Measurements from ENCODE around the gene RIOK2. TPM values are rescaled to one million over a fixed set of nuclear protein-coding genes. Genes with fewer than 3 reads are reported as not detected.
"Not testable (repeated sequence)": the region's sequence is repeated elsewhere in the genome, so short reads cannot be mapped to it uniquely, and the experiment has no call there.

The RIOK2 gene
- 29.6 and 42.9 TPM in 2 replicates for total RNA-seq (2014; rRNA removed; shearing (Covaris generic))

DNA sequence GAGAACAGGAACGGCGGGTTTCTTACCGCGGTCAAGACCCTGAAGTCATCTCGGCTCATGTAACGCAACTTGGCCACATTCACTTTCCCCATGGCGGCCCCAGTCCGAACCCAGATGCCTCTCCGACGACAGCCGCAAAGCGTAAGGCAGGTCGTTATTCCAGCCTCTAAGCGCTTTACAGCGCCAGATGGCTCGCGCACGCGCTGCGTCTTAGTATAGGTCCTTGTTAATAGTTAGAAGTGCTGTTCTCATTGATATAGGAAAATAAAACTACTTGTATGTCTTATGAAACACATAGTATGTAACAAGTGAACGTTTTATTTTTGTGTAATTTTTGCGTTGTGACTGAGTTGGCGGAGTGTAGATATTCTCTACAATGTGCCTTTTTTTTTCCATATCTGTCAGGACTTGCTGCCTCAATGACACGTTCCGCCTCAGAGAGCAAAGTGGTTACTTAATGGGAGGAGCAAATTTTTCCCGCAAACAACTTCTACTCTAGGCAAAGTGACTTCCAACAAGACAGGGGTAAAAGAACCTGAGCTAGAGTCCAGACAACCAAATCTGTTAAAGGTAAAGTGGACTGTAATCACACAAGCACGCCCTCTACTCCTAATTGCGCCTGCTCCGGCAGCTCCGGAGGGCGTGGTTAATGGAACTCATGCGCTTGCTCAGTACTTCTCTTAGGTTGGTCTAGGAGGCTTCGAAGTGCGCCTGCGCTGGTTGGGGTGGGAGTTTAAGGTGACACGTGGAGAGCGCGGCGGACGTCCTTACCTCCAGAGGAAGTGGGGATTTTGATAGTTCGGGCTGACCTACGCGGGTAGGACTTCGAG lies at the start of gene RIOK2:
TSS of gene RIOK2 (minus strand) at position 148 of the 830 bp plus-strand sequence. CDS start at position 92, 56 bp downstream.
- DNase-seq (ENCODE audit: low read depth): peak; percentile 96

DNA sequence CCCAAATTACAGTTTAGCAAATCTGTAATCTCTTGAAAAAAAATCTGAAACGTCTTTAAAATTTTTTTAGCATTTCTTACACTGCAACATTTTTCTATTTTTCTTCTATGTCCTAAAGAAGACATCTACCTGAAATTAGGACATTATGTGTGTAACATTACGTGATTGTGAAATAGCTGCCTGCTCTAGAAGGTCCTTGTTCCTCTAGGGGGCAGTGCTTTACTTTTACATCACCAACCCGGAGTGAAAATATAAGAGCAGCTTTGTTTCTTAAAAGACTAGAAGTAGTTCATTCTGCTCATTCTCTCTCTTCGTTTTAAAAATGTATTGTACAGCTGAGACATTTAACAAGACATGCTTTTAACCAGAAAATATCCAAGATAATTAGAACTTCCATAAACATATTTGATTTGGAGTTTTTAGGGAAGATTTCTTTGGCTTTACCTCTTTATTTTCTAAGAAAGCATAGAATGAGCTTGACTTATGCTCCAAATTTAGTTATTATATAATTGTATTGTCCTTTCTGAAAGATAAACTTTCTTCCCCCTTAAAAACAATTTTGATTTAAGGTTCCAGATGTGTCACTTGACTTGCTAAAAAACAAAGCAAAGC lies 48.1 kb upstream of the RIOK2 start:
- DNase-seq (ENCODE audit: low read depth): peak; percentile 60

DNA sequence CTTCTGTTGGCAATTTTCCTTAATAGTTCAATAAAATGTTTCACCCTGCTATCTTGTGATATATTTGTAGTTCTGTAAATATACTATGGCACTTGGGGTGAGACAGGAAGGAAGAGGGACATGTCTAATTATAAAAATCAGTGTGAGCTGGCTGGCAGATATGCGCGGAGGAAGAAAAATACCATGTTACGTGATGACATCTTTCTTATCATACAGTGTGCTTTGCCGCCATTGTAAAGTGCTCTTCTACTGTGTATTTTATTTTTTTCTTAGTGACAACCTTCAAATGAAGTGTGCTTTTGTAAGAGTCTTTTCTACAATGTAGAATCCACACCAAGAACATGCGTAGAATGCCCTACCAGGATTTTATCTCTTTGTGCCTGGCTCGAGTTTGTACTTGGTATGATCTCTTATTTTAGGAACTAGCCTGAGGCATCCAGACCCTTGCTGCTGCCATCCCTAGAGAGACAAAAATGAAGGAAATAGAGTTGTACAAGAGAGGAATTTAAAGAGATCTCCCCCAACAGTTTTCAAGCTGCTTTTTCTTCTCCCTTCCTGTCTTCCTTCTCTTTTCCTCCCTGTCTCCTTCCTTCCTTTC lies 46.7 kb upstream of the RIOK2 start:
- DNase-seq (ENCODE audit: low read depth): no peak

DNA sequence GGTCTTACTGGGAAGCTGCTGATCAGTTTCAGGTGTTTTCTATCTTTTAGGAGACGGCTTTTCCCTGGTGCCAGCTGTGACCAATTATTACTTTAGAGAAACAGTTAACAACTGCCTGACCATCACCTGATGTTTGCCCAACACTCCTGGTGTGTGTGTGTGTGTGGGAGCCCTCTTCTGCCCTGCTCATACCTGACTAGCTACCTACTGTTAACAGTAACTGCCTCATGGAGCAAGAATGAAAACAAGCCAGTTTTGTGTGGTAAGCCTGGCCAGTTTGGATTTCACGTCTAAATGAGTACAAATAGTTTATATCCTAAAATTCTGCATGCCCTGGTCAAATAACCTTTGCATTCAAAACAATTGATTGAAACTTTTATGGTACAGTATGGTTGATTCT lies 46.1 kb upstream of the RIOK2 start:
- no peak for DNase-seq (ENCODE audit: low read depth)

DNA sequence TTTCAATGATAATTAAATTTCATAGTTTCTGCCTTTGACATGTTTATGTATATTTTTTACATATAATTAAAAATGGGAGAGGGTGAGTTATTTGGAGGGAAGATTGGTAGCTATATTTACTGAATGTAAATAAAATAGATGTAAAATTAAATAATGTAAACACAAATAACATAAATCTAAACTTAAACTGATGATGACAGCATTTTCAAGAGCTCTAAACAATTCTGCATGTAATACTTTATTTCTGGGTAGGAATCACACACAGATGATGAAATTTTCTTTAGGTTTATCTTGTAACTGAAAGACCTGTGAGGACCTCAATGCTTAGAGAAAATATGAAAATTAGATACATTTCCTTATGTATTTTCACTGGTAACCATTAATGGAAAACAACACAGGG lies 42.2 kb upstream of the RIOK2 start:
- no peak for DNase-seq (ENCODE audit: low read depth)

DNA sequence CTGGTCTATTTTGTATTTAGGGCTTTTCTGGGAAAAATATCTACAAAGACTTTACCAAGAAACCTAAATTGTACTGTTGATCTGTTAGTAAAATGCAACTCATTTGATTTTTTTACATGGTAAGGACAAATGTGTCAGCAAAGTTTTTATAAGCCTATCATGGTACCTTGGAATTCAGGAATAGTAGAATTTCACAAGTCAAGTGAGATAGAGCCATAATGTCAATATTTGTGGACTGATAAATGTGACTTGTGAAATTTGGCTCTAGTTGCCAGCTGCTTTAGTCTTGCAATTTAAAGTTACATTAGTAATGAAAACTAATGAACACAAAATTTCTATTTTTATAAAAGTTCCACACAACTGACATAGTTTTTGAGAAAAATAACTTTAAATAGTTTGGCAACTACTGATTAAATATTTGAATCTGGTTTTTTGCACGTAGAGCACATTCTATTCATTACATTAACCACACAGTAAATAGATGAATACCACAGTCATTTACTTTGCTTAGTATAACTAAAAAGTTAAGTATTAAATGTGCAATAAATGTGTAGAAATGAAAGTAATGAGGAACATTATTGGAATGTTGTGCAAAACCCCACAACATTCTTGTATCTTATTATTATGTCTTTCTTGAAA lies 41.2 kb upstream of the RIOK2 start:
- no peak for DNase-seq (ENCODE audit: low read depth)

DNA sequence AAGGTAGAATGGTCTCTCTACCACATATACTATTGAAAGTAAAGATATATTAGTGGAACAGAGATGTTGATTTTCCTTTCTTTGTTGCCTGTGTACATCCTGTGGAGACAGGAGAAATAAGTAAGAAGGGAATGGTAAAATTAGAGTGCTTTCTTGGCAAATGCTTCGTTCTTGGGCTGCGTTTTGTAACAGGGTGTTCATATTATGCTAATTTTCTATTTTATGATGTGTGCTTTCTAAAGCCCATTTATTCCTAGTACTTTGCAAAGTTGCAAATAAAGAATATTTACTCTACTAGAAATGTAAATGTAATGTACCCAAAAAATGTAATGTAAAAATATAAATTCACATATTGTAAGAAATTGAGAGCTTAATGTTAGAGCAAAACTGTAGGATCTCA lies 40.5 kb upstream of the RIOK2 start:
- no peak for DNase-seq (ENCODE audit: low read depth)

DNA sequence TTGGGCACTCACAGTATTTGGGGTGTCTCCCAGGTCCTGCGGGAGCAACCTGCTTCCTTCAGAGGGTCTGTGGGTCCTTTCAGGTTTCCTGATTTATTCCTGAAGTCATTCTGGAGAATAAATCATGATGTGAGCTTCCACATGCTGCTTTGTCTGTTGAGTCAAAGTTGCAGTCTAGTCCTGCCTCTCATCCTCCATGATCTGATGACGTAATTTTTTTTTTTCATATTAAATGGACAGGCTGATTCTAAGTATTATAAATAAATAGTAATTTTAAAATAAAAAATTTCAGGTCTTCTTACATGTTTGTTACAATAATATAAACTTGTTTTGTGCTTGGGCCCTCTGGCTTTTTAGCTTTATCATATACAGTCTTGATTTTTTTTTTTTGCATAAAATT lies 26.3 kb upstream of the RIOK2 start:
- DNase-seq (ENCODE audit: low read depth): no peak

DNA sequence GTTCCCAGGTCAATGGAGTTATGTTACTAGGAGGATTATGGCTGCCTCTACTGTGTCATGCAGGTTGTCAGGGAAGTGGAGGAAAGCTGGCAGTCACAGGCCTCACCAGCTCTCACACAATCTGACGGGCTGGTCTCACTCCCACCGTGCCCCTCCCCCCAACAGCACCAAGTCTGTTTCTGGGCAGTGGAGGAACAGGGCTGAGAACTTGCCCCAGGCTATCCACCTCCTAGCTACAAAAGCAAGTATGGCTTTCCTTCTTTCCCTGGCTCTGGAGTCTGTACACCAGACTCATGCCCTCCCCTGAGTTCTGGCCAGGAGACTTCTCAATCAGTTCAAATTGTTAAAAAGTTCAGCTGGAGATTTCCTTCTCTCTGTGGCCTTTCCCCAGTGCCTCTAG lies 25.7 kb upstream of the RIOK2 start:
- no peak for DNase-seq (ENCODE audit: low read depth)

DNA sequence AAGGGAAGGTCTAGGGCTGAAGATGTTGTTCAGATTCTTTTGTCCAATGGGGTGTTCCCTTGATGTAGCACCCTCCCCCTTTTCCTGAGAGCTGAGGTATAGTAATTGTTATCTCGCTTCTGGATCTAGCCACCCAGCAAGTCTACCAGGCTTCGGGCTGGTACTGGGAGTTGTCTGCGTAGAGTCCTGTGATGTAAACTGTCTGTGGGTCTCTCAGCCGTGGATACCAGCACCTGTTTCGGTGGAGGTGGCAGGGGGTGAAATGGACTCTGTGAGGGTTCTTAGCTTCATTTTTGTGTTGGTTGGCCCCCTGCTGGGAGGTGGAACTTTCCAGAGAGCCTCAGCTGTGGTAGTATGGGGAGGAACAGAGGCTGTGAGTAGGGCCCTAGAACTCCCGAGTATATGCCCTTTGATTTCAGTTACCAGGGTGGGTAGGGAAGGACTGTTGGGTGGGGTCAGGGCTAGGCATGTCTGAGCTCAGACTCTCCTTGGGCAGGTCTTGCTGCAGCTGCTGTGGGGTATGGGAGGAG lies 25.2 kb upstream of the RIOK2 start:
- no peak for DNase-seq (ENCODE audit: low read depth)

DNA sequence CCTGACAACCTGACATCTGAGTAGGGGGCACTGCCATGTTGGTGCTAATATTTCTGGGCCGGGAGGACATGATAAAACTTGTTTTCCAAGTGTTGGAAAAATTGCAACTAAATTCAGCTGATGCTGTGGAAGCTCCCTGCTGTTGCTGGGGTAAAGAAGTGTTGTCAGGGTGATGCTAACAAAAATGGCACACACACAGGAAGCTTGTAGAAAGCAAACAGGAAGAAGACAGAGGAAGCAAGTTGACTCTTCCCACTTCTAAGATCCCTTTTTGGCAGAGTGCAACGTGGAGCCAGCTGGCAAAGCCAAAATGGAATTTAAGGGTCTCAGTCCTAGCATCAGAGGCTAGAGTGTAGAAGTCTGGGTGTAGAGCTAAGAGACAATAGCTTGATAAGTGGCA lies 11.3 kb upstream of the RIOK2 start:
- no peak for DNase-seq (ENCODE audit: low read depth)

DNA sequence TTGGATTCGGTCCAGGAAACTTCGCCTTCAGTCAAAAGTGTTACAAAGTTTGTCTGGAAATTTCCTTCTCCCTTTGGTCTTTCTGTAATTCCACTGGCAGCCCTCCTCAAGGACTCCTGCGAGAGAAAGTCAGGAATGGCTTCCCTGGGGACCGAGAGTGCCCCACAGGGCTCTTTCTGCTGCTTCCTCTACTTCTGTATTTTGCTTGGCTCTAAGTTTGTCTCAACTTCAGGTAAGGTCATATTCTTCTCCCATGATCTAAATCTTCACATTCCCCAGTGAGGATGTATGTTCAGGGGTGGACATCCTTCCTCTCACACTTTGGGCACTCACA lies 10.3 kb upstream of the RIOK2 start:
- no peak for DNase-seq (ENCODE audit: low read depth)

DNA sequence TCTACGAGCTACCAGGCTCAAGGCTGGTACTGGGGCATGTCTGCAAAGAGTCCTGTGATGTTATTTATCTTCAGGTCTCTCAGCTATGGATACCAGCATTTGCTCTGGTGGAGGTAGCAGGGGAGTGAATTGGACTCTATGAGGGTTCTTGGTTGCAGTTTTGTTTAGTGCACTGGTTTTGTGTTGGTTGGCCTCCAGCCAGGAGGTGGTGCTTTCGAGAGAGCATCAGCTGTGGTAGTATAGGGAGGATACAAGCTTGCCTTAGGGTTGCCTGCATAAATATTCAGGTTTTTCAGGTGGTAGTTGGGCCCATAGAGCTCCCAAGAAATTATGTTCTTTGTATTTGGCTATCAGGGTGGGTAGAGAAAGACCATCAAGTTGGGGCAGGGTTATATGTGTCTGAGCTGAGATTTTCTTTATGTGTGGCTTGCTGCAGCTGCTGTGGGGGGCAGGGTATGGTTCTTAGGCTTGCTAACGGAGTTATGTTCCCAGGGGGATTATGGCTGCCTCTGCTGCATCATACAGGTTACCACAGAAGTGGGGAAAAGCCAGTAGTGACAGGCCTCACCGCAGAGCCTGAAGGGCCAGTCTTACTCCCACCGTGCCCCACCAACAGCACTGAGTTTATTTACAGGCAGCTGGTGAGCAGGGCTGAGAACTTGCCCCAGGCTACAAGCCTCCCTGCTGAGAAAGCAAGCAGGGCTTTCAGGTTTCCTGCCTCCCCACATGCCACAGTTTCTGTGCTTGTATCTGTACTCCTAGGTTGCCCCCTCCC lies 9.7 kb upstream of the RIOK2 start:
- peak; percentile 85 for DNase-seq (ENCODE audit: low read depth)

DNA sequence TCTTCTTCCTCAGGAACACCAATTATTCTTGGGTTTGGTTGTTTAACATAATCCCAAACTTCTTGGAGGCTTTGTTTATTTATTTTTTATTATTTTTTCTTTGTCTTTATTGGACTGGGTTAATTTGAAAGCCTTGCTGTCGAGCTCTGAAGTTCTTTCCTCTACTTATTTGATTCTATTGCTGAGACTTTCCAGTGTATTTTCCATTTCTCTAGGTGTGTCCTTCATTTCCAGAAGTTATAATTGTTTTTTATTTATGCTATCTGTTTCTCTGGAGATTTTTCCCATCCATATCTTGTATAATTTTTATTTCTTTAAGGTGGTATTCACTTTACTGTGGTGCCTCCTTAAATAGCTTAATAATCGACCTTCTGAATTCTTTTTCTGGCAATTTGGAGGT lies 8.8 kb upstream of the RIOK2 start:
- DNase-seq (ENCODE audit: low read depth): no peak

DNA sequence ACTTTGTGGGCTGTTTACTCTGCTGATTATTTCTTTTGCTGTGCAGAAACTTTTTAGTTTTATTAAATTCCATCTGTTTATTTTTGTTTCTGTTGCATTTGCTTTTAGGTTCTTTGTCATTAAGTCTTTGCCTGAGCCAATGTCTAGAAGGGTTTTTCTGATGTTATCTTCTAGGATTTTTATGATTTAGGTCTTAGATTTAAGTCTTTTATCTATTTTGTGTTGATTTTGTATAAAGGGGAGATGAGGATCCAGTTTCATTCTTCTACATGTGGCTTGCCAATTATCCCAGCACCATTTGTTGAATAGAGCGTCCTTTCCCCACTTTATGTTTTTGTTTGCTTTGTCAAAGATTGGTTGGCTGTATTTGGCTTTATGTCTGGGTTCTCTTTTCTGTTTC lies 6.5 kb upstream of the RIOK2 start:
- DNase-seq (ENCODE audit: low read depth): not testable (repeated sequence)

DNA sequence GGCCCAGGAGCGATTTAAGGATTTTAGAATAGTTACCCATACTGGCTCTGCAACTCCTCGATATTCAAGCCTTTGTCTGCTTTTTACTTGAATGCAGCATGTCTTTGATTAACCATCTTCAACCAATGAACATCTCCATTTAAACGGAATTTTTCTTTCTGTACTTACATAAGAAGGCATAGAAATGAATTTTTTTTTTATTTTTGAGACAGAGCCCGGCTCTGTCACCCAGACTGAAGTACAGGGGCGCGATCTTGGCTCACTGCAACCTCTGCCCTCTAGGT lies 825 bp upstream of the RIOK2 start:
- DNase-seq (ENCODE audit: low read depth): no peak

DNA sequence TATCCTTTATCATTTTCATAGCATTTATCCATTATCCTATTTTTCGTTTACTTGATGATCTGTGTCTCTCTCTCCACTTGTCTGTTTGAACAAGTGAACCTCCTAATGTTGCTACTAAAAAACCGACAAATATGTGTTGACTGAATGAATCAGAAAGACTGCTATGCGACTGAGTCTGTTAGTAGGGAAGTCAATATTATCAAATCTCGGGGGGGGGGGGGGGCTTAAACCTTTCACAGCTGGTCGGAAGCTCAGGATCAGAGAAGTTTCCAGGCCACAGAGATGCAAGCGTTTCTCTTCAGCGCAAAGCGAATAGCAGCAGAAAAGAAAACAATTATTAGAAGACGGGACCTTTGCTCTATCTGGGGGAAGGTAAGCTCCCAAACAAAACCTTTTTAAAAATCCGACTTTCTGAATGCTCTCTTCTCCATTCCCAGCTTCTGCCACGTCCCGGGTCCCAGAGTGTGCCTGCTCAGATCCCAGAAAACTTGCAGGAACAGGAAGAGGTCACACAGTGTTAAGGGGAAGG lies 412 bp downstream of the RIOK2 start:
- DNase-seq (ENCODE audit: low read depth): peak; percentile 22

DNA sequence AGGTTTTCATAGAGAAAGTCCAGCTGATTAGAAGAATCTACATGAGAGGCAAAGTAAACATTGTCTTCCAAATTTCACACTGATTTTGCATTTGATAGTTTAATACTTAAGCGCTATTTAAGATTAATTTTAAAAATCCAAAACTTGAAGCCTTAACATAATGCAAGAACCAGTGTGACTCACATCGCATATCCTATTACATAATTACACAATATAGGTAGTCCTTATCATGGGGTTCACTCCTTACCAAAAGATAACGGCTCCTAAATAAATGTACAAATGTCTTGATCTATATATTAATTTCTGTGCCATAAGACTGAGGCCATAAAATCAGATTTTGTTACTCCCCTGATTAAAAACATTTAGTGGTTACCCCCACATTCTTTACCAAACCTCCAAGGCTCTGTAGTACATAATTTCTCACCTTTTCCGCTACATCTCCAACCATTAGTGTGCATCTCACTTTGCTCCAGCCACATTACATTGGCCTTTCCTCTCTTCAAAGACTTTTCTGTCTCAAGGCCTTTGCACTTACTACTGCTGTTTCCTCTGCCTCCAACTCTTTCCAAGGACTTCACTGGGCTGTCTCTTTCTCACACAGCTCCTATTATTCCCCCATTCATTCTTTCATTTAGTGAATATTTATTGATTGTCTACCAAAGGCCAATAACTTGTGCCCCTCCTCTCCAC lies 1.0 kb downstream of the RIOK2 start:
- no peak for DNase-seq (ENCODE audit: low read depth)

DNA sequence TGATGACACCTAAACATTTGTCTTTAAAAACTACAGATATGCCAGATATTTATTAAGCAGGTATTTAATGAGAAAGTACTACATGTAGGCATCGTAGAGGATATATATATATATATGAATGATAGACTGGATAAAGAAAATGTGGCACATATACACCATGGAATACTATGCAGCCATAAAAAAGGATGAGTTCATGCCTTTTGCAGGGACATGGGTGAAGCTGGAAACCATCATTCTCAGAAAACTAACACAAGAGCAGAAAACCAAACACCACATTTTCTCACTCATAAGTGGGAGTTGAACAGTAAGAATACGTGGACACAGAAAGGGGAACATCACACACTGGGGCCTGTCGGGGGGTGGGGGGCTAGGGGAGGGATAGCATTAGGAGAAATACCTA lies 3.6 kb downstream of the RIOK2 start:
- not testable (repeated sequence) for DNase-seq (ENCODE audit: low read depth)

DNA sequence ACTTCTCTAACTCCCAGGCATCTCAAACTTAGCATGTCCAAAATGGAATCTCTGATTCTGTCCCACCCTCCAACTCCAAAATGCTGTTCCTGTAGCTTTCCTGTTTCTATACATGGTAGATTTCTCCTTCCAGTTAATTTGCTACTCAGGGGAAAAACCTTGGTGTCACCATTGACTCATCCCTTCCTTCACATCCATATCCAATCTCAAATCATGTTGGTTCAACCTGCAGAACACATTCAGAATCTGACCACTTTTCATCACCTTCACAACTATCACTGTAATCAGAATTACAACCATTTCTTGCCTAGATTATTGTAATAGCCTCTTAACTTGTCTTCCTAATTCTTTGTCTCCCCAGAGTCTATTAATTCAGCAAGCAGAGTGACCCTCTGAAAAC lies 10.8 kb downstream of the RIOK2 start:
- DNase-seq (ENCODE audit: low read depth): no peak

DNA sequence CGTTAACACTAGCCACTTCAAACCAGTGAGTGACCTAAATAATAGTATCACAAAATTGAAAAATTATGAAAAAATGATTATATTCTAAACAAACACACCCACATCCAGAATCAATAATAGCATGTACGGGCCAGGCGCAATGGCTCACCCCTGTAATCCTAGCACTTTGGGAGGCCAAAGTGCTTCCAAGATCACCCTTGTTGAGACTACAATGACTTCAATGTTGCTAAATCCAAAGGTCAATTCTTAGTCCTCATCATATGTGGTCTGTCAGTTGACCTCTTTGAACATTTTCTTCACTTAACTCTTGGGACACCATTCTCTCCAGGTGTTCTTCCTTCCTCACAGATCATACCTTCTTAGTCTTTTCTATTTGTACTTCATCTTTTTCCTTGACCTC lies 11.3 kb downstream of the RIOK2 start:
- DNase-seq (ENCODE audit: low read depth): no peak

All from M059J (cell line).